ENCODE results near the gene CEACAM4.
"Not testable (repeated sequence)": the region's sequence is repeated elsewhere in the genome, so short reads cannot be mapped to it uniquely, and the experiment has no call there.

Gene CEACAM4

GRCh38 chr19:41582577-41583182 is 44.2 kb downstream of the CEACAM4 start:
- not testable (repeated sequence) for DNase-seq

- not testable (repeated sequence) for DNase-seq
Observed at GRCh38 chr19:41581068-41581467, 45.8 kb downstream of the CEACAM4 start.

- no peak for DNase-seq
Observed at GRCh38 chr19:41578886-41579285, 48.0 kb downstream of the CEACAM4 start.

GRCh38 chr19:41577833-41578232 is 49.0 kb downstream of the CEACAM4 start:
- no peak for DNase-seq

- DNase-seq = no peak
Observed at GRCh38 chr19:41577144-41577830, 49.6 kb downstream of the CEACAM4 start.

- no peak for DNase-seq
Observed at GRCh38 chr19:41575998-41576397, 50.9 kb downstream of the CEACAM4 start, which contains the start of gene CEACAM21. Gene CEACAM21, plus strand, starts transcription at chr19:41576166. Its CDS starts 109 bp downstream, at chr19:41576275.

GRCh38 chr19:41570639-41571112 is 56.2 kb downstream of the CEACAM4 start:
- peak; percentile 18 for DNase-seq

GRCh38 chr19:41570179-41570578 is 56.7 kb downstream of the CEACAM4 start:
- DNase-seq = no peak

- DNase-seq = peak; percentile 63
Observed at GRCh38 chr19:41569481-41570150, 57.3 kb downstream of the CEACAM4 start.
